NCI-H2227 treated with DMSO at 0.1 percent for 48 hours (cell line): Measurements from ENCODE around the gene CATSPER1.

Source experiments
- DNase-seq: peaks from one replicate; lab custom pipeline; 2025; lab: John Stamatoyannopoulos, UW

The CATSPER1 gene

DNA sequence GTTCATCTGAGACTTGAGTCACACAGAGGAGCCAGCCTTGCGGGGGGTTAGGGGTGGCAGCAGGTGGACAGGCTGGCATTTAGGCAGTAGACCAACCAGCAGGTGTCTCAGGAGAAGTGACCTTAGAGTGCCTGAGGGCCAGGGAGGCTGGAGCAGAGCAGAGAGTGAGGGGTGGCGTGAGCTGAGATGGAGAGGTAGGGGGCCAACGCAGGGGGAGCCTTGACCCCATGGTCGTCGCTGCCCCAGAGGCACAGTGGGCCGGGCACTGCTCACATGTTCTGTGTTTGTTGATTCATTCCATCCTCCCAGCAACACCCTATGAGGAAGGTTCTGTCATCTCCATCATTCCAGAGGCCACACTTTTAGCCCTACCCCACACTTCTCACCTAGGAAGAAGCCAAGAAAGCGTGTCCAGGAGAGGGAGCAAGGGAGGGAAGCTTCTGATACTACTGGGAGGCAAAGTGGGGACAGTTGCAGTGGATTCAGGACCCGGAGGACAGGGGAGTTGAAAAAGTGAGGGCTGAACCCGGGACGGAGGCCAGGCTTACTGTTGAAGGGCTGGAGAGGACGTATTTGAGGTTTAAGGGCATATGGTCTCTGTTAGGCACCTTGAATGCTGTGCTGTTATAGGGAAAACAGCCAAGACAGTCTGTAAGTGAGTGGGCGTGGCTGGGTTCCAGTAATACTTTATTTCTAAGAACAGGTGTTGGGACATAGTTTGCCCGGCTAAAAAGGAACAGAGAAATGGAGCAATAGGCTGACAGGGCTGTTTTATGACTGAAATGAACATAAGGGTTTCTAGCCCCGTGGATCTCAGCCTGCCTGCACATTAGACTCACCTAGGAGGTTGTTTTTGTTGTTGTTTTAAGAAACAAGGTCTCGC lies 57.4 kb downstream of the CATSPER1 start:
- no peak for DNase-seq

GRCh38 chr11:65967329-65967934 lies 58.8 kb downstream of the CATSPER1 start:
- DNase-seq = no peak
